Skeletal muscle tissue (tissue), 4 donors: ENCODE results near the gene MS4A2. TPM values are rescaled to one million over a fixed set of nuclear protein-coding genes. Genes with fewer than 3 reads are reported as not detected.

Experiments used
- H3K27ac ChIP-seq: one replicate; pipeline ENCODE4 v1.7.0; 2013; ENCODE audit warnings: mild to moderate bottlenecking, low read depth, low read length, inconsistent platforms
- H3K27me3 ChIP-seq, 3 donors: one replicate each; pipeline ENCODE4 v1.7.0; 2013; ENCODE audit warnings: low read length in 3 of 3; ENCODE audit not compliant: control insufficient read depth in 3 of 3, insufficient read depth in 3 of 3
- H3K36me3 ChIP-seq, 3 donors: one replicate each; pipeline ENCODE4 v1.7.0; 2013; ENCODE audit warnings: low read length in 3 of 3; ENCODE audit not compliant: control insufficient read depth in 3 of 3, insufficient read depth in 3 of 3
- H3K4me1 ChIP-seq, 3 donors: one replicate each; pipeline ENCODE4 v1.7.0; 2013; ENCODE audit warnings: low read length in 3 of 3, mild to moderate bottlenecking in 3 of 3; ENCODE audit not compliant: control insufficient read depth in 3 of 3, insufficient read depth in 3 of 3
- H3K4me3 ChIP-seq, 3 donors: one replicate each; pipeline ENCODE4 v1.7.0; 2013; ENCODE audit warnings: low read length in 3 of 3
- H3K9ac ChIP-seq, 3 donors: one replicate each; pipeline ENCODE4 v1.7.0; 2013; ENCODE audit warnings: low read length in 3 of 3, mild to moderate bottlenecking in 3 of 3, moderate library complexity in 2 of 3, low read depth in 1 of 3
- H3K9me3 ChIP-seq, 3 donors: one replicate each; pipeline ENCODE4 v1.7.0; 2013; ENCODE audit warnings: low read length in 3 of 3; ENCODE audit not compliant: control insufficient read depth in 3 of 3
- total RNA-seq: library from RNA; depleted of rRNA; stranded (reverse); fragments of >200 nt; gene quantifications from one replicate; pipeline ENCODE4 v1.2.3, GENCODE V29; 2014
- donor health status: Osteomylitis.

MS4A2 gene
- total RNA-seq, 1 donor from 2014 or later: under 0.01 TPM

GRCh38 chr11:60143768-60144167, 55.3 kb downstream of the MS4A2 start:
- H3K27ac ChIP-seq: no peak overlapping the region
- no peaks in the 10 kb centered on the region for H3K9me3 ChIP-seq
- no peak overlapping the region for H3K9ac ChIP-seq
- no peak overlapping the region for H3K4me3 ChIP-seq
- H3K36me3 ChIP-seq: no peaks in the 10 kb centered on the region
- H3K27me3 ChIP-seq: no peaks in the 10 kb centered on the region
- no peaks in the 10 kb centered on the region for H3K4me1 ChIP-seq

GRCh38 chr11:60145677-60146076, 57.2 kb downstream of the MS4A2 start:
- H3K9ac ChIP-seq: no peak overlapping the region
- H3K27me3 ChIP-seq: no peaks in the 10 kb centered on the region
- no peak overlapping the region for H3K4me3 ChIP-seq
- no peak overlapping the region for H3K27ac ChIP-seq
- H3K4me1 ChIP-seq: no peaks in the 10 kb centered on the region
- no peaks in the 10 kb centered on the region for H3K9me3 ChIP-seq
- no peaks in the 10 kb centered on the region for H3K36me3 ChIP-seq

Other genes with a start within 250 kb of the MS4A2 start
- not detected for gene CBLIF, start 243.2 kb upstream of the MS4A2 start, total RNA-seq
- 1.6 TPM for gene TCN1, start 222.2 kb upstream of the MS4A2 start, total RNA-seq
- gene OOSP3, start 209.9 kb upstream of the MS4A2 start, total RNA-seq: not detected
- not detected for gene OOSP1, start 150.2 kb upstream of the MS4A2 start, total RNA-seq
- not detected for gene OOSP4A, start 124.6 kb upstream of the MS4A2 start, total RNA-seq
- gene OOSP4B, start 71.5 kb upstream of the MS4A2 start, total RNA-seq: not detected
- not detected for gene OOSP2, start 48.3 kb upstream of the MS4A2 start, total RNA-seq
- gene MS4A3, start 32.0 kb upstream of the MS4A2 start, total RNA-seq: 6.8 TPM
- 33.4 TPM for gene MS4A6A, start 94.4 kb downstream of the MS4A2 start, total RNA-seq
- gene MS4A4E, start 154.5 kb downstream of the MS4A2 start, total RNA-seq: not detected
- gene MS4A4A, start 192.0 kb downstream of the MS4A2 start, total RNA-seq: 11.5 TPM
- not detected for gene MS4A6E, start 238.6 kb downstream of the MS4A2 start, total RNA-seq